ENCODE data around the gene GCN1.

DNA sequence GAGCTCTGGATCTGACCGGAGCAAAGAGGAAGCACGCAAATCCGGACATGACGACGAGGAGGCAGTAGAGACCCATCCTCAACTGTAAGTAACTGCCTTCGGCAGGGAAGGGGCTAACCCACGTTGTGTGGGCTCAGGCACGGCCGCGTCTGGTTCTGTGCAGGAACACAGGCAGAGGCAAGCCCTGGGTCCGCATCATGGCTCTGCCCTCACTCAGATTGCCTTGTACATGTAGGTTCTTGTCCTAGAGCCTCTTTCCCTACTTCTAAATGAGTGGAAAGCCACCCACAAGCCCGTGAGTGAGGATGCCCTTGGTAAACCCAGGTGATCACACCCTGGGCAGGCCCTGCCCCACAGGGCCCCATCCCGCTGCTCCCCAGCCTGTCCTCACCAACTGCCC lies 15.3 kb upstream of the GCN1 start:
- TF ChIP-seq POLR2A (IDR thresholded peaks at IDR 0.05; ENCODE audit: low read depth, low read length) = no peak
- TF ChIP-seq TAF1 (IDR thresholded peaks at IDR 0.05; ENCODE audit: borderline replicate concordance, low read depth, low read length) = no peak
- no peak for TF ChIP-seq POLR2AphosphoS5 (IDR thresholded peaks at IDR 0.05; ENCODE audit: low read depth, low read length)

Measured in GM12892 (cell line).